GM19467 (cell line): ENCODE results near the gene GRIPAP1.
A peak's percentile ranks its signal among the peaks of the same experiment; 100 is the strongest.

Experiments
- ATAC-seq: cut with Tn5 transposase; IDR thresholded peaks from one replicate; pipeline ENCODE4 v1.9.1; 2021; ENCODE audit warnings: mild to moderate bottlenecking, moderate library complexity; ENCODE audit not compliant: unreplicated experiment

Gene GRIPAP1

GRCh38 chrX:48961585-48962091, 40.4 kb downstream of the GRIPAP1 start:
- no peak for ATAC-seq

- ATAC-seq: no peak
These were observed 41.8 kb downstream of the GRIPAP1 start for GRCh38 chrX:48960291-48960690.

DNA sequence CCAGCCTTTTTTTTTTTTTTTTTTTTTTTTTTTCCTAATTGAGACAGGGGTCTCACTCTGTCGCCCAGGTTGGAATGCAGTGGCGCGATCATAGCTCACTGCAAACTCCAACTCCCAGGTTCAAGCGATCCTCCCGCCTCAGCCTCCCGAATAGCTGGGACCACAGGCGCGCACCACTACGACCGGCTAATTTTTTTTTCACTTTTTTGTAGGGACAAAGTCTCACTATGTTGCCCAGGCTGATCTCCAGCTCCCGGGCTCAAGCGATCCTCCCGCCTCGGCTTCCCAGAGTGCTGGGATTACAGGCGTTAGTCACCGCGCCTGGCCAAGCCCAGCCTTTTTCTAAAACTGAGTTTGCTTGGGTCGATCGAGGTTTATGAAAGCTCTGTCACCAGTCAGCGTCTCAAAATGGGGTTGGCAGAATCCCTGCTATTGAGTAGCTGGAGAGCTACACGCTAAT, 43.4 kb downstream of the GRIPAP1 start:
- no peak for ATAC-seq

DNA sequence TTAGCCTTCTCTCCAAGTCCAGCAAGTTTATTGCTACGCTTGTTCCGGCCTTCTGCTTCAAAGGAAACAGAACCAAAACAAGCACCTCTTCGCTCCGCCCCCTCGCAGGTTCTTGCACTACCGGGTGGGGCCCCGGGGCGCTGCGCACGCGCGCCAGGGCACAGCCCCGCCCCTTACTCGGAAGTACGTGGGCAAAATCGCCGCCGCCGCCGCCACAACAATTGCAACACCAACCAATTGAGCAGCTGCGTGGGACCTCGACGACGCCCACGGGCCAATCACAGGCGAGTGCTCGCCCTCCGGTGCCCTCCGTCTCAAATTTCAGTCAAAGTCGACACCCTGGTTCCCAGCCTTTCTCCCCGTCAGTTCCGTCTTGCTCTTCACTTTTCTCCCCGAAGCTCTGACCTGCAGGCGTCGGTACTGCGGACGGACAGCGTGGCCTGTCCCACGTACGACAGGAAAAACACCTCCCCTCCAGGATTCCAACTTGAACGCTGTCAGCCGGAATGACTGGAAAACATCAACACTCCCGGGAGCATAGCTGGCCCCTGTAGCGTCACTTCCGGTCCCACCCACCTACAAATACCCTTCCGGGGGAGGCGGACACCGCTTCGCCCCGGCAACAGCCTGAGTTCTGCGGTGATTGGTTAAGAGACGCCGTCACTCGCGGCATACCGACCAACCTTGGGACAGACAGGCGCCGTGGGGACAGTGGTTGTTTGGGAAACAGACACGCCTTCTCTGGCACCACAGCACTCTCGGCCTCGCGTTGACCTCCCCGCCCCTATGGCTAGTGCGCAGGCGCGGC, 44.0 kb downstream of the GRIPAP1 start:
- peak; percentile 72 for ATAC-seq

DNA sequence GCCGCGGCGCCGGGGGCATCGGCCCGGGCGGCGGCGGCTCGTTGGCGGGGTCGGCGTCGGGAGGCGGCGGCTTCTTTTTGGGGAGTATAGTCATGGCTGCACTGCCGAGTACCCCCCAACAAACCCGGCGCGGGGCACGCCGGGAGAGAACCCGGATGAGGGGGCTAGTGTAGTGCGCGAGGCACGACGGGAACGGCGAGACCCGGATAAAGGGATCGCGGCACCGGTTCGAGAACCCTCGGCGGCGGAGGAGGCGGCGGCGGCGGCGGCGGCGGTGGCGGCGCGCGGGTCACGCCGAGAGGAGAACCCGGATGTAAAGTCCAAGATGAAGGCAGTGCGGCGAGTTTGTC, 44.6 kb downstream of the GRIPAP1 start, which contains the start of gene OTUD5:
Gene OTUD5 (minus strand): TSS at position 131 of the 350 bp plus-strand sequence. CDS start 37 bp downstream, at position 94.
- ATAC-seq: peak; percentile 34

DNA sequence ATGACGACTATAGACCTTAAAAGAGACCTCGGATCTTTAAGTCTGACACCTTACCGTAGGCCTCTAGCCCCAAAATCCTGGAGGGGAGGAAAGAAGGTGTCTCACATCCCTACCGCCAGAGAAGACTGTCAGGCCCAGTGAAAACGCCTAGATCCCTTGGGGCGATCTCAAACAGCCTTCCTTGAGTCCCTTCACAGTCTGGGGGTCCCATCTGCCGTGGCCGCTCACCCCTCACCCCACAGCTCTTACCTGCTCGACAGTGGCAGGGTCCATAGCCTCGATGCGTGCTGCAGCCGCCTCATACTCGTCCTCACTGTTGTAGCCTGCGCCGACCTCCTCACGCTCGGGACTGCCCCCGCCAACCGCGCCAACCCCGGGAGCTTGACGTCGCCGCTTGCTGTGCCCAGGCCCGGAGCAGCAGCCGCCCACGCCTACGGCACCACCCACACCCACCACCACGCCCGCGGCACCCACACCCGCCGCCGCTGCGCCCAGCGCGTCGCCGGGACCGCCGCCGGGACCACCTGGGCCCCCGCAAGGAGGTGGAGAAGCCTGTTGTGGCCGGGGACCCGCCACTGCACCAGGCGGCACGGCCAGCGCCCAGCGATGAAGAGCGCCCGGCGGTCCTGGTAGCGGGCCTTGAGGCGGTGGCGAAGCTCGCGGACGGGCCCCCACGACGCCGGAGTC, 45.2 kb downstream of the GRIPAP1 start:
- ATAC-seq: peak; percentile 1

- ATAC-seq: no peak
These were observed 53.5 kb downstream of the GRIPAP1 start for GRCh38 chrX:48948589-48948988.

DNA sequence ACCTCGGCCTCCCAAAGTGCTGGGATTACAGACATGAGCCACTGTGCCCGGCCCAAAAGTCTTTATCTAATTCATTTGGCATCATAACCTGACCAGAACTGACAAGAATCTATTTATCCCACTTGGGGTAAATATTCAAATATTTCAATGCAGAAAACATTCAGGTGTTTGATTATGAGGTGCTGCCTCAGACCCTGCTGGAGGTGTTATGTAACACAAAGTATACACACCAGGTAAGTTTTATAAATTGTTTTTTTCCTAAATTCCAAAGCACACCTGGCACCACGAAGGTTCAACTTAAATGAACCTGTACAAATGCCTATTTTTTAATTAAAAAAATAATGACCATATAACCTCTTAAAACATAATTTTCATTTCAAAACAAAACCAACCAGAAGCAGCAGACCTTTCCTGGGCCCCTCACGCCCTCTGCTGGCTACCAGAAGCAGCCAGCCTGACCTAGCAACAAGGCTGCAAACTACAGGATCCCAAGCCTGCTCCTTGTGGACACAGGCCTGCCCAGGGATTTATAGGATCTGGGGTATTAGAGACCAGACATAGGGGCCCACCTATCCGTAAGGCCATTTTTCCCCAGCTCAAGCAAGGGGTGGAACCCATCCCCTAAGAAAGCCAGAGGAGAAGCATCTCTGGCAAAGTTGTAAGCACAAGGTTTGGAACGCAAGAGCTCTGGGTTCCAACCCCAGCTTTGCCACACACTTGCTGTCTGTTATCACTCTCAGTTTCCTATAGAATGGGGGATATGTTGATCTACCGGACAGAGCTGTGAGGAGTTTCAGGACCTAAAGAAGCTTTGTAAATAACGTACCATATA, 56.3 kb downstream of the GRIPAP1 start:
- ATAC-seq: no peak

DNA sequence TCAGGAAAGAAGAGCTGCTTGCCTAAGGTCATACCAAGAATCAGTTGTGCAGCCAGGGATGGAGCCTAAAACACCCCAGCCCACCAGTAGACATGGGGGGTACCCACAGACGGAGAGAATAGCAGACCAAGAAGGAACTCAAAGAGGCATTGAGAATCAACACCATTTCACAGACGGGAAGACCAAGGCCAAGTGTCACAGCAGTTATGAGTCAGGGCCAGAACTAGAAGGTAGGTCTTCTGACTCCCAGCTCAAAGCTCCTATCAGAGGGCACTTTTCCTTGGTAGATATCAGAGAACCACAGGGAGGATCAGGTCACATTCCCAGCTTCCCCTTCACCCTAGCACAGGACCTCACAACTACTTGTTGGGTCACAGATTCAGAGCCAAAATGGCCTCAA, 59.2 kb downstream of the GRIPAP1 start:
- no peak for ATAC-seq

GRCh38 chrX:48940404-48940955, 61.6 kb downstream of the GRIPAP1 start:
- ATAC-seq: no peak

GRCh38 chrX:48939524-48940228, 62.4 kb downstream of the GRIPAP1 start:
- ATAC-seq: no peak

GRCh38 chrX:48938721-48939425, 63.2 kb downstream of the GRIPAP1 start:
- peak; percentile 56 for ATAC-seq

DNA sequence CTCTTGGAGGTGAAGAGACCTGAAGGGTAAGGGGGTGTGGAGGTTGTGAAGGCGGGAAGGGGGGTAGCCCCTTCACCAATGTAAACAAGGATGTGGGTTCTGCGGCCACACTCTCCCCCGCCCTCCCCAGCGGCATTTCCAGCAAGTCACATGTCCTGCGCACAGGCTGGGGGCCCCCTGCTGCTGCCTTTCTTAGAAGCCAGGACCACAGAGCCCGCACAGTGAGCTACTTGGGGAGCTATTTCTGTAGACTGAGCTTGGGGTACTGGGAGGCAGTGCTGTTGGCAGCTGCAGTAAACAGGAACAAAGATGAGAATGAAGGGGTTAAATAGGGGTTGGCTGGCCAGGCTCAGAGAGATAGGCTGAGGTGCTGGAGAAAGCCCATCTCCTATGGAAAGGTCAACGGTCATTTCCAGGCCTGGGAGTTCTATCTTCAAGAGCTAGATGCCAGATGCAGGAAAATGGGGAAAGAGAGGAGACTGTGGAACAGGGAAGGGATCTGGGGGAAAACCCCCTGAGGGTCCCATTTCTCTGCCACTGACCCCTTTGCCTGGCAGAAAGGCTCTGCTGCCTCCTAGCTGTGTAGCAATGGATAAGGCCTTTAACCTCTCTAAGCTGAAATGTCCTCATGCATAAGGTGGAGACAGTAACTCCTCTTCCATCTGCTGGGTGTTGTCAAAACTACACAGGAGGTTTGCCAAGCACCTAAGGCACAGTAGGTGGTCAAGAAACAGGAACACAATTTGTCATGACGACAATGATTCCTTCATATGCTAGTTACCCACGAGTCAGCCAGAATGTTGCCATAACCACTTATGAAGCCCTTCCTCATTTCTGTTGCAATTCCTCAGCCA, 64.8 kb downstream of the GRIPAP1 start:
- peak; percentile 39 for ATAC-seq

- no peak for ATAC-seq
These were observed 65.5 kb downstream of the GRIPAP1 start for GRCh38 chrX:48936429-48937053.

DNA sequence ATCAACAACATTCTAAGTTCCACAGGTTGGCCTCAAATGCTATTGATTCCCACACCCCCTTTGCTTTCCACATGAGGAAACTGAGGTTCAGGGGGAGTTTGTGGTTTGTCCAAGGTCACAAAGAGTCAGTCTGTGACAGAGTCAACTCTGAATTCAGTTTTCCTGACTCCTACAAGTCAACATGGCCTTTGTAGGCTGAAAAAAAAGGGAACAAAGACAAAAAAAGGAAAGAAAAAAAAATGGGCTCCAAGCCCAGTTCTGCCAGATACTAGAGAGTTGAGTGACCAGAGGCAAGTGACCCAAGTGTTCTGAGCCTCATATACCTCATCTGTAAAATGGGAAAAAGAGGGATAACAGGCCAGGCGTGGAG, 66.8 kb downstream of the GRIPAP1 start:
- no peak for ATAC-seq

- ATAC-seq: no peak
These were observed 67.3 kb downstream of the GRIPAP1 start for GRCh38 chrX:48934581-48935300.

DNA sequence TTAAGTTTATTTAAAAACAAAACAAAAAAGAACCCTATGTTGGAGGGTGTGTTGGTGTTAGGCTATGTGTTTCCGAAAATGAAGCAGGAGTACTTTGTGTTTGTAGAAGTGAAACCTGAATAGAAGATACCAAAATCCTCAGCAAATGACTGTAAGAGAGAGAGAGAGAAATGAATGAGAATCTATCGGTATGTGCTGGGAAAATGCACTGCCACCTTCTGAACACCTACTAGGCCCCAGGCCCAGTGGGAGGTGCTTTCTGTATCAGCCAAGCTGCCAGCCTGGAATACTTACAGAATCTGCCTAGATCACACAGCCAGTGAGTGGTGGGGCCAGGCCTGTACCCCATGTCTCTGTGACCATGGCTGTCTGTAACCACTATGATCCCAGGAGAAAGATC, 68.3 kb downstream of the GRIPAP1 start:
- no peak for ATAC-seq
